Psoas muscle (tissue), 8 donors: Measurements from ENCODE around the gene RASSF6. TPM values are rescaled to one million over a fixed set of nuclear protein-coding genes. Genes with fewer than 3 reads are reported as not detected.

Experiments
- ATAC-seq, 4 donors: fragments of 200-7000 bp; cut with Tn5 transposase; one replicate each; pipeline ENCODE4 v1.9.1; 2020; ENCODE audit warnings: moderate library complexity in 3 of 4, mild to moderate bottlenecking in 2 of 4
- DNase-seq, 2 donors: peaks; one replicate each; pipeline ENCODE4 v3.0.0-alpha.2; 2020
- H3K27ac ChIP-seq: fragments of 200-600 bp; one replicate; pipeline ENCODE4 v1.8.0; 2022
- H3K27me3 ChIP-seq, 3 donors: fragments of 200-600 bp in 1 of 3; one replicate each; pipeline versions ENCODE4 v1.6.1 to v1.8.0; 2013 to 2022; ENCODE audit warnings: low read length in 2 of 3, mild to moderate bottlenecking in 2 of 3, moderate library complexity in 1 of 3; ENCODE audit not compliant: insufficient read depth in 3 of 3
- H3K36me3 ChIP-seq, 2 donors: fragments of 200-600 bp in 1 of 2; one replicate each; pipeline versions ENCODE4 v1.6.1 to v1.8.0; 2013 to 2022; ENCODE audit warnings: low read depth in 1 of 2, mild to moderate bottlenecking in 1 of 2, moderate library complexity in 1 of 2; ENCODE audit not compliant: insufficient read depth in 1 of 2
- H3K4me1 ChIP-seq: fragments of 200-600 bp; one replicate; pipeline ENCODE4 v1.8.0; 2022
- H3K4me3 ChIP-seq: fragments of 200-600 bp; one replicate; pipeline ENCODE4 v1.8.0; 2022; ENCODE audit warnings: mild to moderate bottlenecking
- H3K9me3 ChIP-seq: fragments of 200-600 bp; one replicate; pipeline ENCODE4 v1.8.0; 2022
- WGBS, 3 donors: extraction: QIAGEN DNeasy Blood & Tissue Kit; methylation state at CpG; one replicate each; pipeline versions ENCODE4 v1.1.6 to v1.1.7; 2013; 5-methylcytosine and 5-hydroxymethylcytosine counted together
- intact Hi-C, 2 donors: fragments of 100-400 bp; cut with DNase I; formaldehyde crosslinking; loops; one replicate each; pipeline versions ENCODE4 v1.11.0 to v1.14.2; 2022
- polyA plus RNA-seq, 3 donors: library from polyadenylated mRNA; stranded (reverse); fragments of 200-250 nt; gene quantifications; one replicate each; pipeline ENCODE4 v1.2.3, GENCODE V29; 2013
- total RNA-seq, 4 donors: library from RNA; stranded (reverse); fragmentation: NEBNext Ultra II Directional in 2 of 4; extraction: Animal tissue kit (Norgen Biotek cat#: 25700) in 2 of 4; gene quantifications; one replicate each; pipeline versions ENCODE4 v1.2.1 to v1.2.4, GENCODE V29; 2021 to 2023
- TF ChIP-seq, protein P1 (sequence below): fragments of 200-600 bp; IDR thresholded peaks from one replicate; pipeline ENCODE4 v1.8.0; 2022; ENCODE audit warnings: antibody characterized with exemption
- donor health status: healthy with polysubstance abuse.
- donor health status: DM: no; HTN: no; CAD: no; lungs with moderate emphysema.
- donor health status: Bipolar disorder and iron deficiency.
- donor health status: healthy.
- donor health status: DM: yes; HTN: yes; CAD: no.
- donor health status: DM: no; HTN: no; CAD: no.
- donor health status: DM: no; HTN: no; CAD: no.
- donor health status: DM: yes; HTN: yes; CAD: no.

The RASSF6 gene
- total and polyA plus RNA-seq, 7 donors, result 0.01 TPM; not detected in 6

GRCh38 chr4:73523126-73523525 is 97.1 kb downstream of the RASSF6 start:
- Histone ChIP-seq H3K4me1 (no peaks in the 10 kb centered on the region), H3K27me3 (no peaks in the 10 kb centered on the region), H3K36me3 (no peaks in the 10 kb centered on the region), H3K4me3 (no peak overlapping the region), H3K27ac (no peak overlapping the region), H3K9me3 (no peaks in the 10 kb centered on the region)
- WGBS, 3 donors, result 69 to 81% (median 77%) methylated on average over 2 of the region's 2 CpGs
- no peak for DNase-seq
- intact Hi-C loops, result no loop called here
- ATAC-seq, result no peak
- TF ChIP-seq, protein P1, sequence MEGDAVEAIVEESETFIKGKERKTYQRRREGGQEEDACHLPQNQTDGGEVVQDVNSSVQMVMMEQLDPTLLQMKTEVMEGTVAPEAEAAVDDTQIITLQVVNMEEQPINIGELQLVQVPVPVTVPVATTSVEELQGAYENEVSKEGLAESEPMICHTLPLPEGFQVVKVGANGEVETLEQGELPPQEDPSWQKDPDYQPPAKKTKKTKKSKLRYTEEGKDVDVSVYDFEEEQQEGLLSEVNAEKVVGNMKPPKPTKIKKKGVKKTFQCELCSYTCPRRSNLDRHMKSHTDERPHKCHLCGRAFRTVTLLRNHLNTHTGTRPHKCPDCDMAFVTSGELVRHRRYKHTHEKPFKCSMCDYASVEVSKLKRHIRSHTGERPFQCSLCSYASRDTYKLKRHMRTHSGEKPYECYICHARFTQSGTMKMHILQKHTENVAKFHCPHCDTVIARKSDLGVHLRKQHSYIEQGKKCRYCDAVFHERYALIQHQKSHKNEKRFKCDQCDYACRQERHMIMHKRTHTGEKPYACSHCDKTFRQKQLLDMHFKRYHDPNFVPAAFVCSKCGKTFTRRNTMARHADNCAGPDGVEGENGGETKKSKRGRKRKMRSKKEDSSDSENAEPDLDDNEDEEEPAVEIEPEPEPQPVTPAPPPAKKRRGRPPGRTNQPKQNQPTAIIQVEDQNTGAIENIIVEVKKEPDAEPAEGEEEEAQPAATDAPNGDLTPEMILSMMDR, result no peak

Other genes starting within 250 kb of the RASSF6 start
- 1 to 10 TPM in 2 of 4 donors, not detected in 2; 5.4 to 5.9 TPM for gene ALB, start 216.1 kb downstream of the RASSF6 start, total RNA-seq
- gene ALB, start 216.1 kb downstream of the RASSF6 start, polyA plus RNA-seq, result not detected
- gene AFP, start 184.2 kb downstream of the RASSF6 start, total RNA-seq, result not detected
- not detected for gene AFP, start 184.2 kb downstream of the RASSF6 start, polyA plus RNA-seq
- gene AFM, start 138.7 kb downstream of the RASSF6 start, total RNA-seq, result not detected
- not detected for gene AFM, start 138.7 kb downstream of the RASSF6 start, polyA plus RNA-seq
- gene CXCL8, start 120.1 kb upstream of the RASSF6 start, total RNA-seq, result 1 to 10 TPM in 1 of 4 donors, under 1 TPM in 2, not detected in 1; 0.21 to 8.1 (median 0.52) TPM
- 1 to 10 TPM in 1 of 3 donors, under 1 TPM in 2; 0.21 to 2.8 (median 0.25) TPM for gene CXCL8, start 120.1 kb upstream of the RASSF6 start, polyA plus RNA-seq
- under 1 TPM in 2 of 4 donors, not detected in 2; 0.21 to 0.54 TPM for gene CXCL6, start 216.2 kb upstream of the RASSF6 start, total RNA-seq
- gene CXCL6, start 216.2 kb upstream of the RASSF6 start, polyA plus RNA-seq, result under 1 TPM in 2 of 3 donors, not detected in 1; 0.04 to 0.07 TPM
- gene PF4V1, start 232.9 kb upstream of the RASSF6 start, total RNA-seq, result not detected
- gene PF4V1, start 232.9 kb upstream of the RASSF6 start, polyA plus RNA-seq, result under 1 TPM in 1 of 3 donors, not detected in 2; 0.14 TPM
- 1 to 10 TPM in 2 of 4 donors, under 1 TPM in 2; 0.26 to 4.2 (median 1.4) TPM for gene CXCL1, start 249.0 kb upstream of the RASSF6 start, total RNA-seq
- 1 to 10 TPM; 1.2 to 2.1 (median 1.6) TPM for gene CXCL1, start 249.0 kb upstream of the RASSF6 start, polyA plus RNA-seq